Measurements from ENCODE around the gene ENTREP3. TPM values are rescaled to one million over a fixed set of nuclear protein-coding genes. Genes with fewer than 3 reads are reported as not detected.

The ENTREP3 gene
- total and polyA plus RNA-seq, 8 donors = 17.1 to 33.5 (median 22.0) TPM

DNA sequence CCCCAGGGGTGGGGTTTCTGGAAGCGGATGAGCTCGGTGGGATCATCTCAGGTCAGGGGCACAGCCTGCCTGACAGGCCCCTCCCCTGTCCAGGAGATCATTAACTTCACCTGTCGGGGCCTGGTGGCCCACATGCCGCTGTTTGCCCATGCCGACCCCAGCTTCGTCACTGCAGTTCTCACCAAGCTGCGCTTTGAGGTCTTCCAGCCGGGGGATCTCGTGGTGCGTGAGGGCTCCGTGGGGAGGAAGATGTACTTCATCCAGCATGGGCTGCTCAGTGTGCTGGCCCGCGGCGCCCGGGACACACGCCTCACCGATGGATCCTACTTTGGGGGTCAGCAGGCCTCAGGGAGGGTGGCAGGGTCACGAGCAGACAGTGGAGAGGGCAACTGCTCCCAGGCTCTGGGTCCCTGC, 30.4 kb upstream of the ENTREP3 start:
- Histone ChIP-seq H3K4me1 (no peaks in the 10 kb centered on the region), H3K9me3 (no peaks in the 10 kb centered on the region), H3K27me3 (no peaks in the 10 kb centered on the region), H3K27ac (no peak overlapping the region), H3K4me3 (no peak overlapping the region), H3K36me3 (no peaks in the 10 kb centered on the region)
- intact Hi-C loops (cut with DNase I) = no loop called here
- TF ChIP-seq, protein P1, sequence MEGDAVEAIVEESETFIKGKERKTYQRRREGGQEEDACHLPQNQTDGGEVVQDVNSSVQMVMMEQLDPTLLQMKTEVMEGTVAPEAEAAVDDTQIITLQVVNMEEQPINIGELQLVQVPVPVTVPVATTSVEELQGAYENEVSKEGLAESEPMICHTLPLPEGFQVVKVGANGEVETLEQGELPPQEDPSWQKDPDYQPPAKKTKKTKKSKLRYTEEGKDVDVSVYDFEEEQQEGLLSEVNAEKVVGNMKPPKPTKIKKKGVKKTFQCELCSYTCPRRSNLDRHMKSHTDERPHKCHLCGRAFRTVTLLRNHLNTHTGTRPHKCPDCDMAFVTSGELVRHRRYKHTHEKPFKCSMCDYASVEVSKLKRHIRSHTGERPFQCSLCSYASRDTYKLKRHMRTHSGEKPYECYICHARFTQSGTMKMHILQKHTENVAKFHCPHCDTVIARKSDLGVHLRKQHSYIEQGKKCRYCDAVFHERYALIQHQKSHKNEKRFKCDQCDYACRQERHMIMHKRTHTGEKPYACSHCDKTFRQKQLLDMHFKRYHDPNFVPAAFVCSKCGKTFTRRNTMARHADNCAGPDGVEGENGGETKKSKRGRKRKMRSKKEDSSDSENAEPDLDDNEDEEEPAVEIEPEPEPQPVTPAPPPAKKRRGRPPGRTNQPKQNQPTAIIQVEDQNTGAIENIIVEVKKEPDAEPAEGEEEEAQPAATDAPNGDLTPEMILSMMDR (IDR thresholded peaks at IDR 0.05) = no peak
- ATAC-seq = no peak
- DNase-seq = no peak

DNA sequence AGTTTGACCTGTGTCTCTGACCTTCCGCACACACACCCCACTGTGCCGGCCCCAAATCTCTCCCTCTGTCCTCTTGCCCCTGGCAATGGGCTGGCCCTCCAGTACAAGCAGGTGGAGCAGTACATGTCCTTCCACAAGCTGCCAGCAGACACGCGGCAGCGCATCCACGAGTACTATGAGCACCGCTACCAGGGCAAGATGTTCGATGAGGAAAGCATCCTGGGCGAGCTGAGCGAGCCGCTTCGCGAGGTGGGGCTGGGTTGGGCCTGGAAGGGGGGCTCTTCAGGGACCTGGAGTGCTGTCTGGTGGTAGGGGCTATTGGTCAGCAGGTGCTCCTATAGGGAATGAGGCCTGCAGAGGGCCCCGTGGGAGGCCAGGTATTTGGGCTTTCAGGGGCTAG, 29.8 kb upstream of the ENTREP3 start:
- Histone ChIP-seq H3K9me3 (no peaks in the 10 kb centered on the region), H3K4me1 (no peaks in the 10 kb centered on the region), H3K27me3 (no peaks in the 10 kb centered on the region), H3K27ac (no peak overlapping the region), H3K4me3 (no peak overlapping the region), H3K36me3 (no peaks in the 10 kb centered on the region)
- ATAC-seq (no peak), DNase-seq (no peak)
- intact Hi-C loops (cut with DNase I) = no loop called here
- TF ChIP-seq, protein P1 (IDR thresholded peaks at IDR 0.05) = no peak

DNA sequence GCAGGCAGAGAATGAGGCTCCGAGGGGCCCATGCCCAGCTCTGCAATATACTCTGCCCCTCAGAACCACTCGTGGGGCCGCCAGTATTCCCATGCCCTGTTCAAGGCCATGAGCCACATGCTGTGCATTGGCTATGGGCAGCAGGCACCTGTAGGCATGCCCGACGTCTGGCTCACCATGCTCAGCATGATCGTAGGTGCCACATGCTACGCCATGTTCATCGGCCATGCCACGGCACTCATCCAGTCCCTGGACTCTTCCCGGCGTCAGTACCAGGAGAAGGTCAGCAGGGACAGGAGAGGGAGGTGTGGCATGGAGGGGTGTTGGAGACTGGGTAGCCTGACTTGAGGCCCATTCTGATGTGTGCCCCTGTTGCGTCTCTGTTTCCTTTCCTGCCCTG, 29.2 kb upstream of the ENTREP3 start:
- no peaks in the 10 kb centered on the region for H3K27me3 ChIP-seq

DNA sequence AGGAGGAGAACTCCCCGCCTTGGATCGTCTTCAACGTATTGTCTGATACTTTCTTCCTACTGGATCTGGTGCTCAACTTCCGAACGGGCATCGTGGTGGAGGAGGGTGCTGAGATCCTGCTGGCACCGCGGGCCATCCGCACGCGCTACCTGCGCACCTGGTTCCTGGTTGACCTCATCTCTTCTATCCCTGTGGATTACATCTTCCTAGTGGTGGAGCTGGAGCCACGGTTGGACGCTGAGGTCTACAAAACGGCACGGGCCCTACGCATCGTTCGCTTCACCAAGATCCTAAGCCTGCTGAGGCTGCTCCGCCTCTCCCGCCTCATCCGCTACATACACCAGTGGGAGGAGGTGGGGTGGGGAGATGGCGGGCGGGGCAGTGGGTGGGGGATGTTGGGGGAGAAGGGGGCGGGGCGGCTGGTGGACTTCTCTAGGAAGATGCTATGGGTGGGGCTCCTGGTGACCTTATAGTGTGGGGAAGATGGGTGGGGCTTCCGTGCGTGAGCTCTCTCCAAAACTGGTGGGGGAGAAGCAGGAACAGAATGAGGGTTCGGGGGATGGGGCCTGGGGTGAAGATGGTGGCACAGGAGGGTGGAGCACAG, 27.3 kb upstream of the ENTREP3 start:
- TF ChIP-seq, protein P1 (IDR thresholded peaks at IDR 0.05) = no peak
- ATAC-seq = no peak
- Histone ChIP-seq H3K36me3 (no peaks in the 10 kb centered on the region), H3K27ac (no peak overlapping the region), H3K27me3 (peaks cover 0 to 10% of the 10 kb centered on the region in 2 donors), H3K4me1 (peaks cover 5 to 13% of the 10 kb centered on the region in 2 donors), H3K4me3 (no peak overlapping the region), H3K9me3 (no peaks in the 10 kb centered on the region)
- intact Hi-C loops (cut with DNase I) = no loop called here
- no peak for DNase-seq

More for the DNA sequence above, 29.2 kb upstream of the ENTREP3 start:
- H3K4me1 ChIP-seq = no peaks in the 10 kb centered on the region
- intact Hi-C loops (cut with DNase I) = no loop called here
- DNase-seq (no peak), ATAC-seq (no peak)
- H3K4me3 ChIP-seq = no peak overlapping the region
- H3K9me3 ChIP-seq = no peaks in the 10 kb centered on the region
- H3K27ac ChIP-seq = no peak overlapping the region
- TF ChIP-seq, protein P1 (IDR thresholded peaks at IDR 0.05) = no peak
- no peaks in the 10 kb centered on the region for H3K36me3 ChIP-seq

DNA sequence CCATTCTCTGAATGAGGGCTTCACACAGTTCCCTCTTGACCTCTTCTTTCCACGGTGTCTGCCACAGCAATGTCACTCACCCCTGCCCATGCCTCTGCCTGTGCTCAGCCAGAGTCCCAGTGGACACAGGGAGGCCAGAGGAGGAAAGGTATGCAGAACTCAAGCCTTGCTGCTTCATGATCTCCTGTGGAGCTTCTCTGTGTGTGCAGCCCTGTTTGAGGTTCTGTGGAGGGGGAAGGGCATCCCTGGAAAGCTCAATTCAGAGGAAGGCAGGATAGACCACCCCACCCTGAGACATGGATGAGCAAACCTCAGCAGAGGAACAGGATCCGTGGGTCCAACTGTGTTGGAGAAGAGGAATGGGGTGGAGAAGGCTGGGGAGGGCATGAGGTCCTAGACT, 24.0 kb upstream of the ENTREP3 start:
- intact Hi-C loops (cut with DNase I) = loop anchor here in 1 of 2 donors (5.0 to 10.0 kb wide), 2 partner anchors 43 to 316 kb away; partner anchors contain the start of gene RUSC1
- Histone ChIP-seq H3K36me3 (no peaks in the 10 kb centered on the region), H3K4me1 (peaks cover 5 to 24% of the 10 kb centered on the region in 2 donors), H3K27me3 (peaks cover 0 to 13% of the 10 kb centered on the region in 2 donors), H3K4me3 (no peak overlapping the region), H3K27ac (no peak overlapping the region), H3K9me3 (no peaks in the 10 kb centered on the region)
- ATAC-seq = no peak
- DNase-seq = no peak
- TF ChIP-seq, protein P1 (IDR thresholded peaks at IDR 0.05) = no peak

Measured in left lung (tissue), 10 donors.